NCI-H1694 (cell line): ENCODE data around the gene FZD8.

Experiments
- DNase-seq: peaks from one replicate; lab custom pipeline; 2025; lab: John Stamatoyannopoulos, UW

The FZD8 gene

DNA sequence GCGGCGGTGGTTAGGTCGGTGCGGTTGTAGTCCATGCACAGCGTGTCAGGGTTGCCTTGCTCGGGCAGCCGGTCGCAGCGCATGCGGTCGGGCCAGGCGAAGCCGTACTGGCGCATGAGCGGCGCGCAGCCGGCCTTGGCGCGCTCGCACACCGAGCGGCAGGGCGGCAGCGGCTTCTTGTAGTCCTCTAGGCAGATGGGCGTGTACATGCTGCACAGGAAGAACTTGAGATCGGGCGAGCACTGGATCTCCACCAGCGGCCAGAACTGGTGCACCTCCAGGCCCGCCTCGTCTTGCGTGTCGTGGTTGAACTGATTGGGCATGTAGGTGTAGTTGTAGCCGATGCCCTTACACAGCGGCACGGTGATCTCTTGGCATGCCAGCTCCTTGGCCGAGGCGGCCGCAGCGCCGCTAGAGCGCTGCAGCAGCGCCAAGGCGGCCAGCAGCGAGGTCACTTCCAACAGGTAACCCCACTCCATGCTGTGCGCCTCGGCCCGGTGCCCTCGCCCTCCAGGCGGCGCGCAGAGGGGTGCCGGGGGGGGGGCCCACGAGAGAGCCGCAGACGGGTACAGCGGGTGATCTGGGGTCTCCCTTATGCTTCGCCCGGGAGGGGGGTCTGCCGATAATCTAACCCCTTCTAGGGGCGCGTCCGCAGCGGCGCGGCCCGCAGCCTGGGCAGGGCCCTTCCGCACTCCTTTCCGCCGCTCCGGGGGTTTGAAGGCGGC lies 983 bp downstream of the FZD8 start:
- peak; percentile 54 for DNase-seq

- peak; percentile 28 for DNase-seq
These were observed 1.6 kb downstream of the FZD8 start for GRCh38 chr10:35640474-35640873.

DNA sequence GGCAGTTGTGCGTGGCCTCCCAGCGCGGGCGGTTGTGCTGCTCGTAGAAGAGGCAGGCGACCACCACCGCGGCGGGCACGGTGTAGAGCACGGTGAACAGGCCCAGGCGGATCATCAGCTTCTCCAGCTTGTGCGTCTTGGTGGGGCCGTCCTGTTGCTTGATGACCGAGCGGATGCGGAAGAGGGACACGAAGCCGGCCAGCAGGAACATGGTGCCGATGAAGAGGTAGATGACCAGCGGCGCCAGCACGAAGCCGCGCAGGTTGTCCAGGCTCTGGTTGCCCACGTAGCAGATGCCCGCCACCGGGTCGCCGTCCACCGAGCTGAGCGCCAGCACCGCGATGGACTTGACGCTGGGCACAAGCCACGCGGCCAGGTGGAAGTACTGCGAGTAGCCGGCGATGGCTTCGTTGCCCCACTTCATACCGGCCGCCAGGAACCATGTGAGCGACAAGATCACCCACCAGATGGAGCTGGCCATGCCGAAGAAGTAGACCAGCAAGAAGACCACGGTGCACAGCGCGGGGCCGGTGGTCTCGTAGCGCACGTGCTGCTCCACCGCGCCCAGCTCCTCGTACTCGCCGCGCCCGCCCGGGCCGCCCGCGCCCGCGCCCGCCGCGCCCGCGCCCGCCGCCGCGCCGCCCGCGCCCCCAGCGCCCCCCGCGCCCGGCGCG lies 2.2 kb downstream of the FZD8 start:
- no peak for DNase-seq

- no peak for DNase-seq
These were observed 2.9 kb downstream of the FZD8 start for GRCh38 chr10:35639021-35639727.

GRCh38 chr10:35638101-35638500 lies 4.0 kb downstream of the FZD8 start:
- DNase-seq, result no peak

GRCh38 chr10:35637462-35637861 lies 4.6 kb downstream of the FZD8 start:
- no peak for DNase-seq

GRCh38 chr10:35636956-35637355 lies 5.1 kb downstream of the FZD8 start:
- no peak for DNase-seq

DNA sequence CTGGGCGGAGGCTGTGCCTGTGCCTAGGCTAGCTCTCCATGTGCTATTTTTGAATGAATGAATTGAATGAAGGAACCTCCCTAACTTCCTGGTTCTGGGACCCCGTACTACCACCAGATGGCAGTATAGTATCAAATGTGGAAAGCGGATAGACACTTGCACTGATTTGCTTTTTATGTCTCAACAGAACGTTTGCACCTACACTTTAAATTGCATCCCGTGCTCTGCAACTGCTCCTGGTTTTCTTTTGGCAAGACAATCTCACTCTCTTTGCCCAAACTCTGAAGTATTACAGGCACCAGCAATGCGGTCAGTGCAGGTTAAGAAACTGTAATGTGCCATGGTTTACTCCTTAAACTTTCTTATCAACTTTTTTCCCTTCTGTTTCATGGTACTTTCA lies 6.5 kb downstream of the FZD8 start:
- DNase-seq, result peak; percentile 66

- no peak for DNase-seq
These were observed 8.8 kb downstream of the FZD8 start for GRCh38 chr10:35633006-35633980.

- DNase-seq, result no peak
These were observed 10.1 kb downstream of the FZD8 start for GRCh38 chr10:35632027-35632426.

GRCh38 chr10:35631404-35631803 lies 10.7 kb downstream of the FZD8 start:
- no peak for DNase-seq

DNA sequence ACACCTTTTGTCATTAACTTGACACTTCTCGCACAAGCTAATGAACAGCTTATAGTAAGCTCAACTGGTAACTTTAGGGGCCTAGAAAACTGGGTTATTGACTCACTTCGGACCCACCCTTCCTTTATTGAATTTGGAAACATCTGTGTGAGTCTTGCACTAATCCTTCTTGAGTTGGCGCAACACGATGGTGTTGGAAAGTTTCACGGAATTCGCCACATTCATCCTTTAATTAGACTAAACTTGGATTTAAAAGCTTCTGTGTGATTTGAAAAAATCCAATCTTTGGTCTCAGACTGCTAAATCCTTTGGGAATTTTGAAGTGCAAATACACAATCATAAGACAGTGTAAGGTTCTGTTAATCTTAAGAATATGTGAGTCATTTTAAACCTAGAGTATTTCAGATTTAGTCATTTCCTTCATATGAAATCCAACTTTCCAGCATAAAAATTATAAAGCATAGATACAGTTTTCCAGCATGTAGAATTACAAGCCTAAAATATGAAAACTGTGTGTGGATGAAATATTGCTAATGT lies 15.1 kb downstream of the FZD8 start:
- DNase-seq, result no peak

GRCh38 chr10:35614312-35614711 lies 27.8 kb downstream of the FZD8 start:
- no peak for DNase-seq

DNA sequence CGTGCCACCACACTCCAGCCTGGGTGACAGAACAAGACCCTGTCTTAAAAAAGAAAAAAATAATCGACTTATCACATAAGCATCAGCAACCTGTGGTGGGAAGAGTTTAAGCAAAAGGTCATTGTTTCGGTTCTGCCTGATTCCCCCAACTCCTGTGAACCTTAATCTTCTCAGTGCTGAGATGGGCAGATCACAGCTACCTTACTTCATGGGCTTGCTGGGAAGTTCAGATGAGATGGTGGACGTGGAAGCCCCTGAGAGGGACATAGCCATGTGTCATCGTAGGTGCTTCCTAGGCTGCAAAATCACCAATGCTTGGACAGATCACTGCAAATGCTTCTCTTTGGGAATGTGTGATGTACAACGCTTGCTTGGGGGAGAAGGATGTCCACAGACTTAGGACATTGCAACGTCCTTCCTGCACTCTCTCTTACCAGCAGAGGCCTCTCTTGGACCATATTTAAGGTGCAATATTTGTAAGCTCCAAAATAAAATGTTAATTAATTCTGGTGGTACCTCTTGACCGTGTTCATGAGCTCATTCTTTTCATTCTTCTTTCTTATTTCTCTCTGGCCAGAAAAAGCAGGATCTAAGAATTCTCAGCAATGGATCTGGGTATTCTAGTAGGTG lies 28.4 kb downstream of the FZD8 start:
- DNase-seq, result no peak

DNA sequence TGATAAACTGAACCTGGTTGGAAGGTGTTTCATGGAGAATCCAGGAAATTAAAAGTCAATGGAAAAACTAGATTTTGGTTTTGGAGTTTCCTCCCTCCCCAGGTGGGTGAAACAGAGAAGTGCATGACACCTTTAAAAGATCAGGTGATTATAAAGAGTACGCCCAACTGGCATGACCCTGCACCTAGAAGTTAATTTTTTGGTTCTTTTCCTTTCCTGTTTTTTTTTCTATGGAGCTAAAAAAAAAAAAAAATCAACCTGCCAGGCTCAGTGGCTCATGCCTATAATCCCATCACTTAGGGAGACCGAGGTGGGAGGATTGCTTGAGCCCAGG lies 29.0 kb downstream of the FZD8 start:
- no peak for DNase-seq

DNA sequence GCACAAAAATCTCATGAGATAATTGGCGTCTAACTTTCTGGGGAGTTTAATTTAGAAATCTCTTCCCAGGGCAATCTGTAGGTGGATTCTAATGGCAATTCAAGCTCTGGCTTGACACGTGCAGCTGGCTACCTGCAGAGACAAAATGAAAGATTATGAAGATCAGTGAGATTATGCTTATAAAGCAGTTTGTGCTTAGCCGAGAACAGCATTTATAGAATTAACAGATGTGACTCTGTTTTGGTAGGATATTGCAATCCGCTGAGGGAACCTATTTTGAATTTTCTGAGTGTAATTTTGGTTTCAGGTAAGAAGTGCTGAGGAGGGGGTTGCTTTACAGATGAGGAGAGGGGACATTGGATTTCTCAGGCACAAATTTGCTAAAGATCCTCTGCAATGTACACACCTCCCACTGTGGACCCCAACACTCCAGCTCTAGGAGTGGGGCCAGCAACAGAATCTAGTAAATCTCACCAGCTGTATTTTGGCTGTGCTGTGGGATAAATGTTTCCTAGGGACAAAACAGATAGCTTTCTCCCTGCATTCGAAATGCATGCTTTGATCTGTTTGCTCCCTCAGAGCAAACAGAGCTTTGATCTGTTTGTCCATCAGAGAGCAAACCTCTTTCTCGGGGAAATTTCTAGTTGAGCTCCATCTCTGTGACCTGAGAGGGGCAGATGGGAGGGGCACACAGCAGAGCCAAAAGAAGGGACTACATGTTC lies 29.6 kb downstream of the FZD8 start:
- no peak for DNase-seq

GRCh38 chr10:35611750-35612149 lies 30.3 kb downstream of the FZD8 start:
- DNase-seq, result no peak

DNA sequence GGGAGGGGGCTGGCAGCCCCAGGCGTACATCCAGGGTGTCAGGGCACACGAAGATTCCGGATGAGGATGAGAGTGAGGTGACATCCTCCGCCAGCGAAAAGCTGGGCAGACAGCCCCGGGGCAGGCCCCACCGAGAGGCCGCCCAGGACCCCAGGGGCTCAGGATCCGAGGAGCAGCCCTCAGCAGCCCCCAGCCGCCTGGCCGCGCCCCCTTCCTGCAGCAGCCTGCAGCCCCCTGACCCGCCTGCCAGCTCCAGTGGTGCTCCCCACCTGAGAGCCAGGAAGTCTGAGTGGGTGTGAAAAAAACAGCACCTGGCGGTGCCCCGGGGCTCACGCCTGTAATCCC lies 33.8 kb downstream of the FZD8 start:
- no peak for DNase-seq

GRCh38 chr10:35607475-35608327 lies 34.4 kb downstream of the FZD8 start:
- DNase-seq, result no peak

GRCh38 chr10:35606430-35606829 lies 35.7 kb downstream of the FZD8 start:
- no peak for DNase-seq
